ENCODE data around the gene GDAP2.

DNA sequence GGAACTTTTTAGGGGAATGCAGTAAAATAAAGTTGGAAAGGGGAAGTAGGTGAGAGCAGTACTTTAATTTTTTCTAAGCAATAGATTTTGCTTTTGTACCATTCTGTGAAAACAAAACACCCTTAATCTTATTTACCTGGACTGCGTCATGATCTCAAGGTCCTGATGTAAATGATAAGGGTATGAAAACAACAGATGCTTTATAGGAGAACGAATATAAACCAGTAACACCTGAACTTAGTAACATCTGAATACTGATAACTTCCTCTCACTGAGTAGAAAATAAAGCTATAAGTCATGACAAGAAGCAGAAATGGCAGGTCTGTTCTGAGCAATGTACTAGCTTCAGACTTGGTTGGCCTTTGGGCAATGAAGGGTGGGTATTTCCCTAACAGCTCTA lies 77.7 kb downstream of the GDAP2 start:
- TF ChIP-seq, protein P1, sequence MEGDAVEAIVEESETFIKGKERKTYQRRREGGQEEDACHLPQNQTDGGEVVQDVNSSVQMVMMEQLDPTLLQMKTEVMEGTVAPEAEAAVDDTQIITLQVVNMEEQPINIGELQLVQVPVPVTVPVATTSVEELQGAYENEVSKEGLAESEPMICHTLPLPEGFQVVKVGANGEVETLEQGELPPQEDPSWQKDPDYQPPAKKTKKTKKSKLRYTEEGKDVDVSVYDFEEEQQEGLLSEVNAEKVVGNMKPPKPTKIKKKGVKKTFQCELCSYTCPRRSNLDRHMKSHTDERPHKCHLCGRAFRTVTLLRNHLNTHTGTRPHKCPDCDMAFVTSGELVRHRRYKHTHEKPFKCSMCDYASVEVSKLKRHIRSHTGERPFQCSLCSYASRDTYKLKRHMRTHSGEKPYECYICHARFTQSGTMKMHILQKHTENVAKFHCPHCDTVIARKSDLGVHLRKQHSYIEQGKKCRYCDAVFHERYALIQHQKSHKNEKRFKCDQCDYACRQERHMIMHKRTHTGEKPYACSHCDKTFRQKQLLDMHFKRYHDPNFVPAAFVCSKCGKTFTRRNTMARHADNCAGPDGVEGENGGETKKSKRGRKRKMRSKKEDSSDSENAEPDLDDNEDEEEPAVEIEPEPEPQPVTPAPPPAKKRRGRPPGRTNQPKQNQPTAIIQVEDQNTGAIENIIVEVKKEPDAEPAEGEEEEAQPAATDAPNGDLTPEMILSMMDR (IDR thresholded peaks at IDR 0.05; ENCODE audit: insufficient read depth, low read depth, low read length): no peak
- no peak for TF ChIP-seq EZH2 (IDR thresholded peaks at IDR 0.05; ENCODE audit: insufficient read depth, low read length)

Data from astrocyte (in vitro differentiated cells and primary cell).